HepG2 (cell line): ENCODE measurements around the gene ARL3. TPM values are rescaled to one million over a fixed set of nuclear protein-coding genes. Genes with fewer than 3 reads are reported as not detected.

ENCODE experiments used
- ARHGAP35 ChIP-seq: sonication (generic); formaldehyde crosslinking; IDR thresholded peaks from 2 replicates; pipeline ENCODE4 v1.9.0; 2022; ENCODE audit warnings: mild to moderate bottlenecking, inconsistent platforms, moderate library complexity, missing genetic modification reagents, borderline replicate concordance
- CENPBD1 ChIP-seq: sonication (generic); formaldehyde crosslinking; IDR thresholded peaks from 2 replicates; pipeline ENCODE4 v1.8.0; 2022; ENCODE audit warnings: missing genetic modification reagents, low read depth, mild to moderate bottlenecking, borderline replicate concordance
- CREBL2 ChIP-seq: sonication (generic); formaldehyde crosslinking; IDR thresholded peaks from 2 replicates; pipeline ENCODE4 v1.8.1; 2023; ENCODE audit warnings: missing genetic modification reagents, mild to moderate bottlenecking, borderline replicate concordance
- DRAP1 ChIP-seq: IDR thresholded peaks from 2 replicates; pipeline ENCODE4 v1.6.1; 2016; ENCODE audit warnings: missing genetic modification reagents, missing compliant biosample characterization
- HMG20A ChIP-seq: IDR thresholded peaks from 2 replicates; pipeline ENCODE4 v1.6.1; 2016; ENCODE audit warnings: borderline replicate concordance
- KAT7 ChIP-seq: IDR thresholded peaks from 2 replicates; pipeline ENCODE4 v1.6.1; 2018; ENCODE audit warnings: borderline replicate concordance, missing compliant biosample characterization
- SAFB2 ChIP-seq: sonication (generic); formaldehyde crosslinking; IDR thresholded peaks from 2 replicates; pipeline ENCODE4 v1.5.1; 2020; ENCODE audit warnings: missing genetic modification reagents, low read depth, mild to moderate bottlenecking, borderline replicate concordance
- SYNCRIP ChIP-seq: fragments of 200-400 bp; formaldehyde crosslinking; IDR thresholded peaks from 2 replicates; pipeline ENCODE4 v1.6.1; 2018; ENCODE audit warnings: mild to moderate bottlenecking, low read depth, low read length; ENCODE audit not compliant: insufficient read depth
- ZBTB33 ChIP-seq: sonication (generic); formaldehyde crosslinking; IDR thresholded peaks from 2 replicates; pipeline ENCODE4 v1.4.0; 2020; ENCODE audit warnings: missing genetic modification reagents
- ZNF101 ChIP-seq: sonication (generic); formaldehyde crosslinking; IDR thresholded peaks from 2 replicates; pipeline ENCODE4 v1.4.0; 2020; ENCODE audit warnings: mild to moderate bottlenecking, low read depth, missing genetic modification reagents, borderline replicate concordance
- ZNF160 ChIP-seq: sonication (generic); formaldehyde crosslinking; IDR thresholded peaks from 2 replicates; pipeline ENCODE4 v1.8.0; 2022; ENCODE audit warnings: mild to moderate bottlenecking, inconsistent platforms, missing genetic modification reagents
- ZNF546 ChIP-seq: sonication (generic); formaldehyde crosslinking; conservative IDR thresholded peaks from 2 replicates; pipeline ENCODE4 v1.8.1; 2023; ENCODE audit warnings: mild to moderate bottlenecking, missing genetic modification reagents
- ZNF562 ChIP-seq: sonication (generic); formaldehyde crosslinking; IDR thresholded peaks from 2 replicates; pipeline ENCODE4 v1.8.0; 2022; ENCODE audit warnings: missing genetic modification reagents, borderline replicate concordance
- ZNF670 ChIP-seq: sonication (generic); formaldehyde crosslinking; IDR thresholded peaks from 2 replicates; pipeline ENCODE4 v1.8.0; 2022; ENCODE audit warnings: mild to moderate bottlenecking, missing genetic modification reagents, borderline replicate concordance
- ZNF747 ChIP-seq: sonication (generic); formaldehyde crosslinking; IDR thresholded peaks from 2 replicates; pipeline ENCODE4 v1.8.1; 2023; ENCODE audit warnings: missing genetic modification reagents, mild to moderate bottlenecking, borderline replicate concordance
- ZNF761 ChIP-seq: sonication (generic); formaldehyde crosslinking; conservative IDR thresholded peaks from 2 replicates; pipeline ENCODE4 v1.4.0; 2020; ENCODE audit warnings: mild to moderate bottlenecking, missing genetic modification reagents
- polyA plus RNA-seq, 8 experiments: library from polyadenylated mRNA; depleted of rRNA in 3 of 8; stranded (reverse) in 7 of 8; unstranded in 1 of 8; fragments of >200 nt; fragmentation: Illumina TruSeq in 4 of 8; extraction: Trizol in 4 of 8; gene quantifications; 2 replicates each; pipeline versions ENCODE4 v1.2.1 to v1.2.3, GENCODE V29; 2011 to 2016; ENCODE audit warnings: low read depth in 4 of 8, missing spikeins in 1 of 8, mixed read lengths in 1 of 8; ENCODE audit not compliant: insufficient read depth in 1 of 8
- total RNA-seq, 5 experiments: library from RNA; depleted of rRNA; stranded (reverse); fragments of >200 nt; fragmentation: Illumina TruSeq; extraction: Trizol; gene quantifications; 2 replicates each; pipeline ENCODE4 v1.2.3, GENCODE V29; 2016; ENCODE audit warnings: low read depth in 1 of 5
- TF ChIP-seq, protein P1 (sequence below): sonication (generic); formaldehyde crosslinking; IDR thresholded peaks from 2 replicates; pipeline ENCODE4 v1.4.0; 2020; ENCODE audit warnings: missing genetic modification reagents
- TF ChIP-seq, protein P2 (sequence below): conservative IDR thresholded peaks from 2 replicates; pipeline ENCODE4 v1.6.1; 2018; ENCODE audit warnings: missing genetic modification reagents
- TF ChIP-seq, protein P3 (sequence below): sonication (generic); formaldehyde crosslinking; IDR thresholded peaks from 2 replicates; pipeline ENCODE4 v1.4.0; 2020; ENCODE audit warnings: missing genetic modification reagents, borderline replicate concordance

Gene ARL3
- total and polyA plus RNA-seq, 2 of the 13 experiments (the other 11 are each of a cell fraction or from before 2014, with no cell fraction given) = 5.2 to 6.6 TPM

- TF ChIP-seq ZBTB33 (CRISPR knock-in tag) (no peak), SAFB2 (CRISPR knock-in tag) (peak; percentile 64; the same call in 1 of the 2 replicates), DRAP1 (CRISPR knock-in tag) (no peak), ZNF101 (CRISPR knock-in tag) (no peak), ZNF670 (CRISPR knock-in tag) (no peak), KAT7 (CRISPR knock-in tag) (peak; percentile 43; the same call in 1 of the 2 replicates), HMG20A (no peak), SYNCRIP (no peak), CREBL2 (CRISPR knock-in tag) (no peak), CENPBD1 (no peak), ZNF160 (CRISPR knock-in tag) (0 out of 2 replicates have a peak, but pooled peaks have one; percentile 21), ZNF761 (no peak), ARHGAP35 (CRISPR knock-in tag) (no peak), ZNF747 (no peak), ZNF562 (CRISPR knock-in tag) (no peak), ZNF546 (CRISPR knock-in tag) (peak; percentile 79; the same call in 1 of the 2 replicates)
- TF ChIP-seq, protein P1, sequence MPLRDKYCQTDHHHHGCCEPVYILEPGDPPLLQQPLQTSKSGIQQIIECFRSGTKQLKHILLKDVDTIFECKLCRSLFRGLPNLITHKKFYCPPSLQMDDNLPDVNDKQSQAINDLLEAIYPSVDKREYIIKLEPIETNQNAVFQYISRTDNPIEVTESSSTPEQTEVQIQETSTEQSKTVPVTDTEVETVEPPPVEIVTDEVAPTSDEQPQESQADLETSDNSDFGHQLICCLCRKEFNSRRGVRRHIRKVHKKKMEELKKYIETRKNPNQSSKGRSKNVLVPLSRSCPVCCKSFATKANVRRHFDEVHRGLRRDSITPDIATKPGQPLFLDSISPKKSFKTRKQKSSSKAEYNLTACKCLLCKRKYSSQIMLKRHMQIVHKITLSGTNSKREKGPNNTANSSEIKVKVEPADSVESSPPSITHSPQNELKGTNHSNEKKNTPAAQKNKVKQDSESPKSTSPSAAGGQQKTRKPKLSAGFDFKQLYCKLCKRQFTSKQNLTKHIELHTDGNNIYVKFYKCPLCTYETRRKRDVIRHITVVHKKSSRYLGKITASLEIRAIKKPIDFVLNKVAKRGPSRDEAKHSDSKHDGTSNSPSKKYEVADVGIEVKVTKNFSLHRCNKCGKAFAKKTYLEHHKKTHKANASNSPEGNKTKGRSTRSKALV (CRISPR knock-in tag) = 0 out of 2 replicates have a peak, but pooled peaks have one; percentile 6
- TF ChIP-seq, protein P2, sequence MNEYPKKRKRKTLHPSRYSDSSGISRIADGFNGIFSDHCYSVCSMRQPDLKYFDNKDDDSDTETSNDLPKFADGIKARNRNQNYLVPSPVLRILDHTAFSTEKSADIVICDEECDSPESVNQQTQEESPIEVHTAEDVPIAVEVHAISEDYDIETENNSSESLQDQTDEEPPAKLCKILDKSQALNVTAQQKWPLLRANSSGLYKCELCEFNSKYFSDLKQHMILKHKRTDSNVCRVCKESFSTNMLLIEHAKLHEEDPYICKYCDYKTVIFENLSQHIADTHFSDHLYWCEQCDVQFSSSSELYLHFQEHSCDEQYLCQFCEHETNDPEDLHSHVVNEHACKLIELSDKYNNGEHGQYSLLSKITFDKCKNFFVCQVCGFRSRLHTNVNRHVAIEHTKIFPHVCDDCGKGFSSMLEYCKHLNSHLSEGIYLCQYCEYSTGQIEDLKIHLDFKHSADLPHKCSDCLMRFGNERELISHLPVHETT (CRISPR knock-in tag) = no peak
- TF ChIP-seq, protein P3, sequence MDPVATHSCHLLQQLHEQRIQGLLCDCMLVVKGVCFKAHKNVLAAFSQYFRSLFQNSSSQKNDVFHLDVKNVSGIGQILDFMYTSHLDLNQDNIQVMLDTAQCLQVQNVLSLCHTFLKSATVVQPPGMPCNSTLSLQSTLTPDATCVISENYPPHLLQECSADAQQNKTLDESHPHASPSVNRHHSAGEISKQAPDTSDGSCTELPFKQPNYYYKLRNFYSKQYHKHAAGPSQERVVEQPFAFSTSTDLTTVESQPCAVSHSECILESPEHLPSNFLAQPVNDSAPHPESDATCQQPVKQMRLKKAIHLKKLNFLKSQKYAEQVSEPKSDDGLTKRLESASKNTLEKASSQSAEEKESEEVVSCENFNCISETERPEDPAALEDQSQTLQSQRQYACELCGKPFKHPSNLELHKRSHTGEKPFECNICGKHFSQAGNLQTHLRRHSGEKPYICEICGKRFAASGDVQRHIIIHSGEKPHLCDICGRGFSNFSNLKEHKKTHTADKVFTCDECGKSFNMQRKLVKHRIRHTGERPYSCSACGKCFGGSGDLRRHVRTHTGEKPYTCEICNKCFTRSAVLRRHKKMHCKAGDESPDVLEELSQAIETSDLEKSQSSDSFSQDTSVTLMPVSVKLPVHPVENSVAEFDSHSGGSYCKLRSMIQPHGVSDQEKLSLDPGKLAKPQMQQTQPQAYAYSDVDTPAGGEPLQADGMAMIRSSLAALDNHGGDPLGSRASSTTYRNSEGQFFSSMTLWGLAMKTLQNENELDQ (CRISPR knock-in tag) = no peak
Measured at GRCh38 chr10:102714621-102715455, 641 bp upstream of the ARL3 start, which contains the start of gene SFXN2 (continued).
